GM23338 (cell line): Measurements from ENCODE around the gene SHMT1. TPM values are rescaled to one million over a fixed set of nuclear protein-coding genes. Genes with fewer than 3 reads are reported as not detected.

ENCODE experiments used
- ATAC-seq: fragments of 200-7000 bp; cut with Tn5 transposase; 3 replicates; pipeline ENCODE4 v1.9.1; 2020
- DNase-seq: peaks from one replicate; pipeline ENCODE4 v3.0.0-alpha.2; 2015; ENCODE audit warnings: low spot score
- H2AFZ ChIP-seq: fragments of 200-600 bp; sonication (generic); 2 replicates; pipeline ENCODE4 v1.8.0; 2016; ENCODE audit warnings: antibody characterized with exemption, mild to moderate bottlenecking, moderate library complexity
- H3F3A ChIP-seq: fragments of 200-600 bp; sonication (generic); replicated peaks from 2 replicates; pipeline ENCODE4 v1.8.0; 2017; ENCODE audit warnings: antibody characterized with exemption, mixed run types, low read depth
- H3K27ac ChIP-seq: fragments of 200-600 bp; sonication (generic); 2 replicates; pipeline ENCODE4 v1.6.1; 2016; ENCODE audit warnings: low read depth
- H3K27me3 ChIP-seq: fragments of 200-600 bp; sonication (generic); 2 replicates; pipeline ENCODE4 v1.8.0; 2016; ENCODE audit warnings: mild to moderate bottlenecking, mixed run types, moderate library complexity; ENCODE audit not compliant: insufficient read depth
- H3K36me3 ChIP-seq: fragments of 200-600 bp; sonication (generic); 2 replicates; pipeline ENCODE4 v1.8.0; 2016; ENCODE audit warnings: mild to moderate bottlenecking; ENCODE audit not compliant: insufficient read depth
- H3K4me1 ChIP-seq: fragments of 200-600 bp; sonication (generic); 2 replicates; pipeline ENCODE4 v1.8.0; 2016; ENCODE audit warnings: mild to moderate bottlenecking, moderate library complexity; ENCODE audit not compliant: insufficient read depth
- H3K4me2 ChIP-seq: fragments of 200-600 bp; sonication (generic); 2 replicates; pipeline ENCODE4 v1.7.1; 2017; ENCODE audit warnings: mixed run types
- H3K4me3 ChIP-seq: fragments of 200-600 bp; sonication (generic); 2 replicates; pipeline ENCODE4 v1.6.1; 2016; ENCODE audit warnings: mixed run types
- H3K79me2 ChIP-seq: fragments of 200-600 bp; sonication (generic); replicated peaks from 2 replicates; pipeline ENCODE4 v1.8.0; 2017; ENCODE audit warnings: mild to moderate bottlenecking; ENCODE audit not compliant: insufficient read depth
- H3K9me2 ChIP-seq: fragments of 200-600 bp; sonication (generic); 2 replicates; pipeline ENCODE4 v1.8.0; 2017; ENCODE audit not compliant: insufficient read depth
- H4K20me1 ChIP-seq: fragments of 200-600 bp; sonication (generic); replicated peaks from 2 replicates; pipeline ENCODE4 v1.8.0; 2017; ENCODE audit warnings: mild to moderate bottlenecking; ENCODE audit not compliant: insufficient read depth
- H3K27ac Mint-ChIP-seq: 2 replicates; pipeline ENCODE4 v1.8.0; 2020; ENCODE audit warnings: inconsistent platforms, mild to moderate bottlenecking, moderate library complexity, mixed read lengths
- H3K27me3 Mint-ChIP-seq: 3 replicates; pipeline ENCODE4 v1.8.0; 2022; ENCODE audit warnings: low read depth, mild to moderate bottlenecking, moderate library complexity, mixed read lengths, inconsistent platforms; ENCODE audit not compliant: insufficient read depth, poor library complexity
- H3K36me3 Mint-ChIP-seq: 3 replicates; pipeline ENCODE4 v1.8.0; 2021; ENCODE audit warnings: low read depth, mild to moderate bottlenecking, inconsistent platforms, moderate library complexity, mixed read lengths
- H3K4me1 Mint-ChIP-seq: 3 replicates; pipeline ENCODE4 v1.8.0; 2020; ENCODE audit warnings: mild to moderate bottlenecking, inconsistent platforms, mixed read lengths
- H3K4me3 Mint-ChIP-seq: 3 replicates; pipeline ENCODE4 v1.8.0; 2021; ENCODE audit warnings: moderate library complexity, mild to moderate bottlenecking, inconsistent platforms, mixed read lengths
- H3K9me3 Mint-ChIP-seq: 3 replicates; pipeline ENCODE4 v1.8.0; 2020; ENCODE audit warnings: moderate library complexity, mild to moderate bottlenecking, inconsistent platforms, mixed read lengths
- CREB1 ChIP-seq: fragments of 250-450 bp; sonication (Bioruptor Pico); IDR thresholded peaks from 2 replicates; pipeline ENCODE4 v1.5.0; 2020; ENCODE audit warnings: low read depth, mild to moderate bottlenecking, moderate library complexity
- CTCF ChIP-seq, 2 experiments: fragments of 200-600 bp in 1 of 2; sonication (generic) in 1 of 2; conservative IDR thresholded peaks; 2 replicates each; pipeline versions ENCODE4 v1.5.1 to v1.6.1; 2016 to 2017; ENCODE audit warnings: antibody characterized with exemption in 2 of 2, low read depth in 2 of 2, mild to moderate bottlenecking in 2 of 2, moderate library complexity in 1 of 2
- ETS1 ChIP-seq: IDR thresholded peaks from 2 replicates; pipeline ENCODE4 v1.6.1; 2016; ENCODE audit warnings: antibody characterized with exemption
- EZH2 ChIP-seq: fragments of 200-600 bp; sonication (generic); IDR thresholded peaks from one replicate; pipeline ENCODE4 v1.8.0; 2017; ENCODE audit warnings: antibody characterized with exemption, mild to moderate bottlenecking, low read depth; ENCODE audit not compliant: unreplicated experiment
- EZH2phosphoT487 ChIP-seq: fragments of 200-600 bp; sonication (generic); IDR thresholded peaks from one replicate; pipeline ENCODE4 v1.8.1; 2018; ENCODE audit warnings: antibody characterized with exemption; ENCODE audit not compliant: unreplicated experiment
- JUNB ChIP-seq: IDR thresholded peaks from one replicate; pipeline ENCODE4 v1.6.1; 2016; ENCODE audit warnings: antibody characterized with exemption; ENCODE audit not compliant: unreplicated experiment
- NANOG ChIP-seq: IDR thresholded peaks from 2 replicates; pipeline ENCODE4 v1.6.1; 2016; ENCODE audit warnings: antibody characterized with exemption, borderline replicate concordance
- POLR2AphosphoS5 ChIP-seq: IDR thresholded peaks from 2 replicates; pipeline ENCODE4 v1.6.1; 2016; ENCODE audit warnings: antibody characterized with exemption, low read depth
- REST ChIP-seq: IDR thresholded peaks from one replicate; pipeline ENCODE4 v1.6.1; 2018; ENCODE audit warnings: antibody characterized with exemption; ENCODE audit not compliant: unreplicated experiment
- STAT1 ChIP-seq: IDR thresholded peaks from one replicate; pipeline ENCODE4 v1.6.1; 2016; ENCODE audit warnings: antibody characterized with exemption; ENCODE audit not compliant: unreplicated experiment
- ZNF331 ChIP-seq: fragments of 250-450 bp; sonication (Bioruptor Pico); IDR thresholded peaks from 2 replicates; pipeline ENCODE4 v1.5.0; 2020; ENCODE audit warnings: low read depth, mild to moderate bottlenecking, moderate library complexity
- ZNF462 ChIP-seq: fragments of 250-450 bp; sonication (Bioruptor Pico); IDR thresholded peaks from 2 replicates; pipeline ENCODE4 v1.5.0; 2020; ENCODE audit warnings: mild to moderate bottlenecking, moderate library complexity
- polyA plus RNA-seq: library from polyadenylated mRNA; unstranded; fragments of >200 nt; fragmentation: Nextera tagmentation; extraction: Ambion mirVana; gene quantifications from 2 replicates; pipeline ENCODE4 v1.2.1, GENCODE V29; 2016
- total RNA-seq: library from RNA; depleted of rRNA; stranded (reverse); fragments of >200 nt; shearing (Covaris generic); gene quantifications from 2 replicates; pipeline ENCODE4 v1.2.3, GENCODE V29; 2014

SHMT1 gene
- total and polyA plus RNA-seq, 2 experiments from 2014 or later, result 22.8 to 33.3 TPM

- no peak for ATAC-seq
- no peak overlapping the region for H3K4me3 Mint-ChIP-seq
- H3K27me3 Mint-ChIP-seq, result peaks cover 11% of the 10 kb centered on the region
- no peak for DNase-seq
- Histone ChIP-seq H3K36me3 (peaks cover 62% of the 10 kb centered on the region), H3K4me3 (no peak overlapping the region), H3K27me3 (no peaks in the 10 kb centered on the region), H2AFZ (no peak overlapping the region), H3K4me2 (no peak overlapping the region), H3K4me1 (no peaks in the 10 kb centered on the region), H4K20me1 (no peaks in the 10 kb centered on the region), H3K27ac (no peak overlapping the region), H3K9me2 (no peaks in the 10 kb centered on the region), H3K79me2 (no peaks in the 10 kb centered on the region), H3F3A (no peaks in the 10 kb centered on the region)
- peaks cover 92% of the 10 kb centered on the region for H3K36me3 Mint-ChIP-seq
- H3K27ac Mint-ChIP-seq, result no peak overlapping the region
- no peaks in the 10 kb centered on the region for H3K4me1 Mint-ChIP-seq
- TF ChIP-seq ETS1 (no peak), CTCF (conservative IDR thresholded peaks at IDR 0.05; ENCODE audit: low read depth in 2 of 2) (no peak), ZNF462 (CRISPR knock-in tag) (no peak), CREB1 (CRISPR knock-in tag) (no peak), EZH2phosphoT487 (no peak), POLR2AphosphoS5 (no peak), NANOG (no peak), ZNF331 (CRISPR knock-in tag) (no peak), EZH2 (no peak), REST (no peak), JUNB (no peak), STAT1 (no peak)
- peaks cover 7% of the 10 kb centered on the region for H3K9me3 Mint-ChIP-seq
Measured at GRCh38 chr17:18344021-18344420, 19.3 kb downstream of the SHMT1 start.
